Gastroesophageal sphincter (tissue), 4 donors: ENCODE results near the gene SNRNP200. TPM values are rescaled to one million over a fixed set of nuclear protein-coding genes. Genes with fewer than 3 reads are reported as not detected.
A peak's percentile ranks its signal among the peaks of the same experiment; 100 is the strongest.

Experiments
- ATAC-seq: fragments of 150-250 bp; one replicate; pipeline ENCODE4 v1.9.1; 2016; ENCODE audit warnings: mild to moderate bottlenecking, moderate library complexity
- H3K27ac ChIP-seq, 4 donors: fragments of 200-600 bp; sonication (generic) in 3 of 4; 1 replicate in 3 of 4; 2 replicates in 1 of 4; pipeline ENCODE4 v1.5.1; 2016 to 2019
- H3K27me3 ChIP-seq: fragments of 200-600 bp; sonication (generic); one replicate; pipeline ENCODE4 v1.5.1; 2019
- H3K36me3 ChIP-seq, 2 donors: fragments of 200-600 bp; sonication (generic); one replicate each; pipeline ENCODE4 v1.5.1; 2019; ENCODE audit warnings: control low read depth in 1 of 2
- H3K4me1 ChIP-seq, 3 donors: fragments of 200-600 bp; sonication (generic); 1 replicate in 2 of 3; 2 replicates in 1 of 3; pipeline ENCODE4 v1.5.1; 2016 to 2019; ENCODE audit warnings: control low read depth in 2 of 3
- H3K4me3 ChIP-seq, 2 donors: fragments of 200-600 bp; sonication (generic); one replicate each; pipeline ENCODE4 v1.5.1; 2019; ENCODE audit warnings: mild to moderate bottlenecking in 1 of 2, moderate library complexity in 1 of 2
- H3K9me3 ChIP-seq, 3 donors: fragments of 200-600 bp; sonication (generic); one replicate each; pipeline ENCODE4 v1.5.1; 2017 to 2019; ENCODE audit warnings: control low read depth in 2 of 3
- EP300 ChIP-seq: sonication (generic); formaldehyde crosslinking; IDR thresholded peaks from one replicate; pipeline ENCODE4 v1.6.1; 2017; ENCODE audit warnings: antibody characterized with exemption, mild to moderate bottlenecking
- POLR2A ChIP-seq, 2 donors: fragments of 450-650 bp; IDR thresholded peaks; one replicate each; pipeline ENCODE4 v1.6.1; 2017; ENCODE audit warnings: antibody characterized with exemption in 2 of 2, mild to moderate bottlenecking in 2 of 2, moderate library complexity in 1 of 2
- POLR2AphosphoS5 ChIP-seq: sonication (generic); formaldehyde crosslinking; IDR thresholded peaks from one replicate; pipeline ENCODE4 v1.6.1; 2017; ENCODE audit warnings: antibody characterized with exemption
- WGBS, 2 donors: methylation state at CpG; one replicate each; pipeline ENCODE4 v1.1.5; 2018; ENCODE audit warnings: low coverage in 1 of 2; 5-methylcytosine and 5-hydroxymethylcytosine counted together
- total RNA-seq, 4 donors: library from RNA; depleted of rRNA; stranded (reverse); fragments of >200 nt; gene quantifications; one replicate each; pipeline ENCODE4 v1.1.0, GENCODE V29; 2016
- TF ChIP-seq, protein P1 (sequence below), 4 experiments: fragments of 200-600 bp in 2 of 4; fragments of 450-650 bp in 2 of 4; sonication (generic) in 1 of 4; IDR thresholded peaks; one replicate each; pipeline ENCODE4 v1.5.1; 2017 to 2019; ENCODE audit warnings: antibody characterized with exemption in 4 of 4, mild to moderate bottlenecking in 2 of 4, moderate library complexity in 2 of 4

SNRNP200 gene
- total RNA-seq, 4 donors from 2014 or later, result 63.4 to 108 (median 98.3) TPM

DNA sequence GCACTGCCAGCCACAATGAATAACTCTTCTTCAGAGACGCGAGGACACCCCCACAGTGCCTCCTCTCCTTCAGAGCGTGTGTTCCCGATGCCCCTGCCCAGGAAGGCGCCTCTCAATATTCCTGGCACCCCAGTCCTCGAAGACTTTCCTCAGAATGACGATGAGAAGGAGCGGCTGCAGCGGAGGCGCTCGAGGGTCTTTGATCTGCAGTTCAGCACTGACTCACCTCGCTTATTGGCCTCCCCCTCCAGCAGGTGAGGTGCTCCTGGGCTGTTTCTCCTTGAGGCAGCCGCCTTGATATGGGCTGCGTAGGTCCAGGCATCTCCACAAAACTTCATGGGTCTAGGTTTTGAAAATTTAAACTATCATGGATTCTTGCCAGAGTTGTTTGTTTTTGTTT is 36.3 kb upstream of the SNRNP200 start:
- Histone ChIP-seq H3K27me3 (no peaks in the 10 kb centered on the region), H3K4me3 (no peak overlapping the region), H3K4me1 (no peaks in the 10 kb centered on the region), H3K36me3 (no peaks in the 10 kb centered on the region), H3K9me3 (no peaks in the 10 kb centered on the region), H3K27ac (no peak overlapping the region)
- ATAC-seq, result no peak
- TF ChIP-seq, protein P1, sequence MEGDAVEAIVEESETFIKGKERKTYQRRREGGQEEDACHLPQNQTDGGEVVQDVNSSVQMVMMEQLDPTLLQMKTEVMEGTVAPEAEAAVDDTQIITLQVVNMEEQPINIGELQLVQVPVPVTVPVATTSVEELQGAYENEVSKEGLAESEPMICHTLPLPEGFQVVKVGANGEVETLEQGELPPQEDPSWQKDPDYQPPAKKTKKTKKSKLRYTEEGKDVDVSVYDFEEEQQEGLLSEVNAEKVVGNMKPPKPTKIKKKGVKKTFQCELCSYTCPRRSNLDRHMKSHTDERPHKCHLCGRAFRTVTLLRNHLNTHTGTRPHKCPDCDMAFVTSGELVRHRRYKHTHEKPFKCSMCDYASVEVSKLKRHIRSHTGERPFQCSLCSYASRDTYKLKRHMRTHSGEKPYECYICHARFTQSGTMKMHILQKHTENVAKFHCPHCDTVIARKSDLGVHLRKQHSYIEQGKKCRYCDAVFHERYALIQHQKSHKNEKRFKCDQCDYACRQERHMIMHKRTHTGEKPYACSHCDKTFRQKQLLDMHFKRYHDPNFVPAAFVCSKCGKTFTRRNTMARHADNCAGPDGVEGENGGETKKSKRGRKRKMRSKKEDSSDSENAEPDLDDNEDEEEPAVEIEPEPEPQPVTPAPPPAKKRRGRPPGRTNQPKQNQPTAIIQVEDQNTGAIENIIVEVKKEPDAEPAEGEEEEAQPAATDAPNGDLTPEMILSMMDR (IDR thresholded peaks at IDR 0.05), result no peak
- no peak for TF ChIP-seq POLR2AphosphoS5
- TF ChIP-seq POLR2A (IDR thresholded peaks at IDR 0.05), result no peak
- no peak for TF ChIP-seq EP300
- 100% methylated on average over 1 to 2 of the region's 14 CpGs for WGBS, 2 donors

DNA sequence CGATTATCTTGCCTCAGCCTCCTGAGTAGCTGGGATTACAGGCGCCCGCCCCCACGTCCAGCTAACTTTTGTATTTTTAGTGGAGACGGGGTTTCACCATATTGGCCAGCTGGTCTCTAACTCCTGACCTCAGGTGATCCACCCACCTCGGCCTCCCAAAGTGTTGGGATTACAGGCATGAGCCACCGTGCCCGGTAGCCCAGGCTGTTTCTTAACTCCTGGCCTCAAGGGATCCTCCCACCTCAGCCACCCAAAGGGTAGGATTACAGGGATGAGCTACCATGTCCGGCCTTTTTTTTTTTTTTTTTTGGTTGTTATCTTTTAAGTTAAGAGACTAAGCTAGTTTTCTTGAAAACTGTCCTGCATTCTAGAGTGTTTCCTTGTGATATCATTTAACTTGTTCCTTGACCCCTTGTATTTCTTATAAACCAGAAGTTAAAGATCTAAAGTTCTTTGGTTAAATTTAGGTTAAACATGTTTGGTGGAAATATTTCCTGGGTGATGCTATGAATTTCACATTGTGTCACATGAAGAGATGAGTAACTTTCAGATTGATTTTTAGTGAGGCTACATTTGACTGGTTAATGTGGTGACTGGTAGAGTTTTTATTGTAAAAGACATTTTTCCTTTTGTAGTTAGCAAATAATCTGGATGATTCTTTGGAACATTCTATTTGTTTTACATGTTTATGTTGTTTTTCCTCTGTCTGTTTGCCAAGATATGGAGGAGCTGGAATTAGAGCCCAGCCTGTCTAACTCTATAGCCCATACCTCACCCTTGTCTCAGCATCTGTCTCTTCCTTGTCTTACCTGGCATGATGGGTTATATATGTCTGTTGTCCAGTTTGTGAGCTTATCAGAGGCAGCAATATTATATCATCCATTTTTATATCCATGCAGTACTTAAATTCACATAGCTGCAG is 35.4 kb upstream of the SNRNP200 start:
- ATAC-seq, result no peak
- H3K4me1 ChIP-seq, result peaks cover 0 to 7% (median 0%) of the 10 kb centered on the region in 3 donors

DNA sequence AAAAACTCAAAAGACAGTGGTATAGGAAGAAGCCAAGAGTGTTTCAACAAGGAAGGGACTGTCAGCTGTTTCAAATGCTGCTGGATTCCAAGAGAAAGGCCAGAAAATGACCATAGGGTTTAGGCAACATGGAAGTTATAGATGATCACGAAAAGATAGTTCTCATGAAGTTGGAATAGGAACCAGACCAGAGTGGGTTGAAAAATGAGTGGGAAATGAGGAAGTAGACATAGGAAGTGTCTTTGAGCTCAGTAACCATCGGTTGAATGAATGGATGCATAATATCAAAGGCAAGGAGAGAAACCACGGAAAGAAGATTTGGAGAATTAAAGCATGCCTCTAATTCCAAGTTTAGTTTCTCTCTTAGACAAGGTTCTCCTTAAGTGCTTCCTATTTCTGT is 31.5 kb upstream of the SNRNP200 start:
- WGBS, 2 donors, result 79 to 88% methylated on average over 3 of the region's 3 CpGs

More for the DNA sequence above, 35.4 kb upstream of the SNRNP200 start:
- H3K4me3 ChIP-seq, result no peak overlapping the region
- no peak overlapping the region for H3K27ac ChIP-seq
- WGBS, 2 donors, result 100% methylated on average over 3 to 5 of the region's 9 CpGs
- no peaks in the 10 kb centered on the region for H3K27me3 ChIP-seq
- TF ChIP-seq EP300, result no peak
- TF ChIP-seq, protein P1 (IDR thresholded peaks at IDR 0.05), result no peak
- TF ChIP-seq POLR2AphosphoS5, result no peak
- no peak for TF ChIP-seq POLR2A (IDR thresholded peaks at IDR 0.05)
- no peaks in the 10 kb centered on the region for H3K9me3 ChIP-seq
- H3K36me3 ChIP-seq, result no peaks in the 10 kb centered on the region

DNA sequence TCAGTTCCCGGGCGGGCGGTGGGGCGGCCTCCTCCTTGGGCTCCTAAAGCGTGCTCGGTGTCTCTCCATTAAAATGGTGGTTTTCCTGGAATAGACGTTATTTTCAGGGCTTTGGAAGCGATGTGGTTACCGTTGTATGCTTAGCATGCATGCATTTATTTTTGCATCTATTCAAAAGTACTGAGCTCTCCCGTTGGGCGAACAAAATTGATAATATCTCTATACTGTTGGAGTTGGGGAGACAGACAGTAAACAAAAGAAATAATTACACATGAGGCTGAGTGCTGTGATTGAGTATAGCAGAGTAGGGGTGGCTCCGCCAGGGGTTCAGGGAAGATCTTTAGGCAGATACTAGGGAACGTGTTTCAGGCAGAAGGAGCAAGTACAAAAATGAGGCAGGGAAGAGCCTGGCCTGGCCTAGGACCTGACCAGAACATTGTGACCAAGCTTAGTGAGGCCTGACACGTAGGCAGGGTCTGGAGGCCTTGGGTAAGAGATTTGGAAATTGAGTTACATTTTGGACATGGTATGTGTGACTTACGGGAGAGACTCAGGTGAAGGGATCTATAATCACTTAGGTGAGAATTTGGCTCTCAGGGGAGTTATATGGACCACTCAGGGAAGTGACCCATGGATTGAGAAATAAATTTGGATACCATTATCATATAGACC is 30.9 kb upstream of the SNRNP200 start:
- no peaks in the 10 kb centered on the region for H3K9me3 ChIP-seq
- no peak for ATAC-seq
- H3K27me3 ChIP-seq, result no peaks in the 10 kb centered on the region
- peaks cover 0 to 16% (median 7%) of the 10 kb centered on the region in 3 donors for H3K4me1 ChIP-seq
- WGBS, 2 donors, result 7 to 33% methylated on average over 5 to 10 of the region's 15 CpGs
- TF ChIP-seq POLR2A (IDR thresholded peaks at IDR 0.05) (no peak), EP300 (no peak), POLR2AphosphoS5 (no peak)
- TF ChIP-seq, protein P1 (IDR thresholded peaks at IDR 0.05), result no peak
- H3K36me3 ChIP-seq, result no peaks in the 10 kb centered on the region
- H3K27ac ChIP-seq, result peak overlapping the region in 3 of 4 donors; percentile 82 to 93 (median 89)
- peak overlapping the region; percentile 56 to 70 for H3K4me3 ChIP-seq

More for the DNA sequence above, 31.5 kb upstream of the SNRNP200 start:
- Histone ChIP-seq H3K4me1 (peaks cover 0 to 16% (median 7%) of the 10 kb centered on the region in 3 donors), H3K27ac (no peak overlapping the region), H3K27me3 (no peaks in the 10 kb centered on the region), H3K9me3 (no peaks in the 10 kb centered on the region), H3K36me3 (no peaks in the 10 kb centered on the region), H3K4me3 (no peak overlapping the region)
- TF ChIP-seq EP300 (no peak), POLR2A (IDR thresholded peaks at IDR 0.05) (no peak), POLR2AphosphoS5 (no peak)
- TF ChIP-seq, protein P1 (IDR thresholded peaks at IDR 0.05), result no peak
- no peak for ATAC-seq
